WTC11 (cell line): ENCODE measurements around the gene KAT7.

Experiments used
- CTCF ChIP-seq: fragments of 200-600 bp; IDR thresholded peaks from 2 replicates; pipeline ENCODE4 v1.8.0; 2022; ENCODE audit warnings: antibody characterized with exemption
- ZNF423 ChIP-seq: fragments of 250-450 bp; sonication (Bioruptor Pico); IDR thresholded peaks from 2 replicates; pipeline ENCODE4 v2.1.2; 2022; ENCODE audit warnings: mild to moderate bottlenecking, moderate library complexity

GRCh38 chr17:49854126-49854525 is 65.6 kb downstream of the KAT7 start:
- no peak for TF ChIP-seq ZNF423 (CRISPR knock-in tag)
- TF ChIP-seq CTCF = no peak
